Upper lobe of left lung (tissue), 6 donors: Measurements from ENCODE around the gene DCAF15. TPM values are rescaled to one million over a fixed set of nuclear protein-coding genes. Genes with fewer than 3 reads are reported as not detected.
"Not testable (repeated sequence)": the region's sequence is repeated elsewhere in the genome, so short reads cannot be mapped to it uniquely, and the experiment has no call there.

ENCODE experiments used
- ATAC-seq, 2 donors: fragments of 200-7000 bp; cut with Tn5 transposase; one replicate each; pipeline ENCODE4 v1.9.1; 2022; ENCODE audit warnings: mild to moderate bottlenecking in 2 of 2, moderate library complexity in 2 of 2; ENCODE audit not compliant: low FRiP score in 2 of 2
- DNase-seq, 2 donors: peaks; one replicate each; pipeline ENCODE4 v3.0.0-alpha.2; 2019 to 2020
- H3K27ac ChIP-seq, 4 donors: fragments of 200-600 bp; sonication (generic); one replicate each; pipeline ENCODE4 v1.5.1; 2016 to 2019
- H3K27me3 ChIP-seq, 4 donors: fragments of 200-600 bp; sonication (generic); one replicate each; pipeline ENCODE4 v1.5.1; 2017 to 2019
- H3K36me3 ChIP-seq, 4 donors: fragments of 200-600 bp; sonication (generic); one replicate each; pipeline ENCODE4 v1.5.1; 2016 to 2019
- H3K4me1 ChIP-seq, 4 donors: fragments of 200-600 bp; sonication (generic); one replicate each; pipeline ENCODE4 v1.5.1; 2018 to 2019
- H3K4me3 ChIP-seq, 4 donors: fragments of 200-600 bp; sonication (generic); one replicate each; pipeline ENCODE4 v1.5.1; 2017 to 2019; ENCODE audit warnings: mild to moderate bottlenecking in 2 of 4, moderate library complexity in 1 of 4
- H3K9me3 ChIP-seq, 4 donors: fragments of 200-600 bp; sonication (generic); one replicate each; pipeline ENCODE4 v1.5.1; 2018 to 2019
- CTCF ChIP-seq, 6 experiments: fragments of 450-650 bp in 4 of 6; fragments of 200-600 bp in 2 of 6; sonication (generic) in 2 of 6; IDR thresholded peaks; one replicate each; pipeline ENCODE4 v1.5.1; 2016 to 2019; ENCODE audit warnings: antibody characterized with exemption in 6 of 6
- EP300 ChIP-seq, 4 donors: sonication (generic); formaldehyde crosslinking; IDR thresholded peaks; one replicate each; pipeline ENCODE4 v1.5.1; 2017; ENCODE audit warnings: antibody characterized with exemption in 4 of 4, control low read depth in 2 of 4
- POLR2A ChIP-seq, 4 donors: fragments of 450-650 bp; IDR thresholded peaks; one replicate each; pipeline ENCODE4 v1.5.1; 2016 to 2017; ENCODE audit warnings: antibody characterized with exemption in 4 of 4, mild to moderate bottlenecking in 2 of 4
- POLR2AphosphoS5 ChIP-seq, 2 donors: sonication (generic); formaldehyde crosslinking; IDR thresholded peaks; one replicate each; pipeline ENCODE4 v1.5.1; 2017; ENCODE audit warnings: antibody characterized with exemption in 2 of 2
- WGBS, 2 donors: methylation state at CpG; one replicate each; pipeline ENCODE4 v1.1.5; 2017 to 2018; 5-methylcytosine and 5-hydroxymethylcytosine counted together
- total RNA-seq, 6 donors: library from RNA; depleted of rRNA in 4 of 6; stranded (reverse); fragments of >200 nt in 4 of 6; gene quantifications; one replicate each; pipeline versions ENCODE4 v1.1.0 to v1.2.1, GENCODE V29; 2016 to 2021
- donor health status: DM: no; HTN: no; CAD: no; lungs with moderate emphysema.
- donor health status: DM: no; HTN: yes; CAD: no; lungs with severe emphysema.

Gene DCAF15
- total RNA-seq, 6 donors from 2014 or later: 20.5 to 51.3 (median 39.0) TPM

GRCh38 chr19:13920940-13921747, 31.2 kb upstream of the DCAF15 start:
- DNase-seq (peak in 1 of 2 donors; percentile 51), ATAC-seq (peak; percentile 28 to 59)
- no peak overlapping the region for H3K4me3 ChIP-seq
- no peaks in the 10 kb centered on the region for H3K27me3 ChIP-seq
- H3K4me1 ChIP-seq: peaks cover 0 to 17% (median 8%) of the 10 kb centered on the region in 4 donors
- TF ChIP-seq POLR2AphosphoS5 (IDR thresholded peaks at IDR 0.05) (no peak), CTCF (IDR thresholded peaks at IDR 0.05) (no peak), POLR2A (IDR thresholded peaks at IDR 0.05) (no peak), EP300 (IDR thresholded peaks at IDR 0.05) (no peak)
- H3K9me3 ChIP-seq: peaks cover 0 to 5% (median 2%) of the 10 kb centered on the region in 4 donors
- H3K27ac ChIP-seq: no peak overlapping the region
- peaks cover 8 to 88% (median 52%) of the 10 kb centered on the region in 4 donors for H3K36me3 ChIP-seq
- 89 to 97% methylated on average over 1 to 2 of the region's 2 CpGs for whole genome bisulfite sequencing, 2 donors

GRCh38 chr19:13922118-13922517, 30.2 kb upstream of the DCAF15 start:
- not testable (repeated sequence) for H3K27ac ChIP-seq, H3K27me3 ChIP-seq, H3K4me3 ChIP-seq, DNase-seq, H3K9me3 ChIP-seq, ATAC-seq
- Histone ChIP-seq H3K4me1 (peaks cover 3 to 20% (median 13%) of the 10 kb centered on the region in 4 donors), H3K36me3 (peaks cover 8 to 88% (median 55%) of the 10 kb centered on the region in 4 donors)
- WGBS, 2 donors: 94 to 98% methylated on average over 5 to 6 of the region's 6 CpGs

- WGBS, 2 donors: 96 to 97% methylated on average over 28 of the region's 28 CpGs
Observed at GRCh38 chr19:13923194-13923987, 28.9 kb upstream of the DCAF15 start.

GRCh38 chr19:13926010-13926409, 26.3 kb upstream of the DCAF15 start:
- Histone ChIP-seq H3K27me3 (no peaks in the 10 kb centered on the region), H3K27ac (peak overlapping the region in 3 of 4 donors; percentile 39 to 80 (median 69)), H3K4me1 (peaks cover 0 to 12% (median 5%) of the 10 kb centered on the region in 4 donors), H3K4me3 (no peak overlapping the region), H3K36me3 (peaks cover 0 to 87% (median 45%) of the 10 kb centered on the region in 4 donors), H3K9me3 (peaks cover 0 to under 1% (median 0%) of the 10 kb centered on the region in 4 donors)
- ATAC-seq: no peak
- no peak for DNase-seq
- WGBS, 2 donors: 50 to 92% methylated on average over 4 of the region's 4 CpGs
- TF ChIP-seq CTCF (IDR thresholded peaks at IDR 0.05) (no peak), POLR2A (IDR thresholded peaks at IDR 0.05) (no peak), POLR2AphosphoS5 (IDR thresholded peaks at IDR 0.05) (no peak), EP300 (IDR thresholded peaks at IDR 0.05) (no peak)

More at GRCh38 chr19:13923194-13923987, 28.9 kb upstream of the DCAF15 start:
- Histone ChIP-seq H3K4me3 (no peak overlapping the region), H3K4me1 (peaks cover 0 to 12% (median 7%) of the 10 kb centered on the region in 4 donors), H3K36me3 (peaks cover 8 to 93% (median 61%) of the 10 kb centered on the region in 4 donors), H3K9me3 (peaks cover 0 to 5% (median 2%) of the 10 kb centered on the region in 4 donors), H3K27ac (no peak overlapping the region), H3K27me3 (no peaks in the 10 kb centered on the region)
- TF ChIP-seq POLR2A (IDR thresholded peaks at IDR 0.05): no peak
- no peak for TF ChIP-seq POLR2AphosphoS5 (IDR thresholded peaks at IDR 0.05)
- no peak for TF ChIP-seq CTCF (IDR thresholded peaks at IDR 0.05)
- no peak for TF ChIP-seq EP300 (IDR thresholded peaks at IDR 0.05)
- ATAC-seq: no peak
- DNase-seq: peak in 1 of 2 donors; percentile 63

- ATAC-seq: no peak
- no peak for DNase-seq
- Histone ChIP-seq H3K9me3 (no peaks in the 10 kb centered on the region), H3K4me1 (peaks cover 0 to 12% (median 5%) of the 10 kb centered on the region in 4 donors), H3K27ac (peak overlapping the region in 3 of 4 donors; percentile 39 to 80 (median 69)), H3K4me3 (no peak overlapping the region), H3K27me3 (no peaks in the 10 kb centered on the region), H3K36me3 (peaks cover 0 to 83% (median 40%) of the 10 kb centered on the region in 4 donors)
- 56 to 83% methylated on average over 5 to 8 of the region's 8 CpGs for WGBS, 2 donors
- no peak for TF ChIP-seq POLR2A (IDR thresholded peaks at IDR 0.05)
- no peak for TF ChIP-seq POLR2AphosphoS5 (IDR thresholded peaks at IDR 0.05)
- no peak for TF ChIP-seq EP300 (IDR thresholded peaks at IDR 0.05)
- TF ChIP-seq CTCF (IDR thresholded peaks at IDR 0.05): no peak
Observed at GRCh38 chr19:13926715-13927114, 25.6 kb upstream of the DCAF15 start.
